IMR-90 (cell line): ENCODE measurements around the gene TCF20. TPM values are rescaled to one million over a fixed set of nuclear protein-coding genes. Genes with fewer than 3 reads are reported as not detected.

Source experiments
- ATAC-seq: fragments of 200-7000 bp; cut with Tn5 transposase; 2 replicates; pipeline ENCODE4 v1.9.1; 2020; ENCODE audit warnings: low read depth, mild to moderate bottlenecking, moderate library complexity
- BruUV-seq: library from RNA; stranded (reverse); fragments of 400-500 nt; replicated peaks from 2 replicates; lab custom pipeline; 2021; lab: Mats Ljungman, UMichigan
- CTCF ChIA-PET: fragments of 300-600 bp; formaldehyde crosslinking; extraction: SDS; loops from one replicate; lab custom pipeline; 2021; ENCODE audit warnings: antibody characterized with exemption; lab: Yijun Ruan, JAX
- POLR2A ChIA-PET: fragments of 300-600 bp; sonication (Branson Sonifier 250); formaldehyde crosslinking; loops from one replicate; lab custom pipeline; 2022; ENCODE audit warnings: antibody characterized with exemption; ENCODE audit not compliant: unreplicated experiment; lab: Charles Lee
- DNase-seq: peaks from one replicate; pipeline ENCODE4 v3.0.0; 2013
- H2AFZ ChIP-seq: replicated peaks from 2 replicates; pipeline ENCODE3; 2013; ENCODE audit warnings: low read length, mild to moderate bottlenecking; ENCODE audit not compliant: poor library complexity
- H2AK5ac ChIP-seq: 2 replicates; pipeline ENCODE4 v1.6.1; 2013; ENCODE audit warnings: low read depth, low read length, inconsistent platforms
- H2AK9ac ChIP-seq: replicated peaks from 2 replicates; pipeline ENCODE3; 2013; ENCODE audit warnings: mild to moderate bottlenecking, low read depth, low read length, moderate library complexity; ENCODE audit not compliant: poor library complexity
- H2BK120ac ChIP-seq: 2 replicates; pipeline ENCODE4 v1.6.1; 2013; ENCODE audit warnings: low read depth, low read length, inconsistent platforms
- H2BK15ac ChIP-seq: 3 replicates; pipeline ENCODE4 v1.6.1; 2013; ENCODE audit warnings: low read depth, low read length, inconsistent platforms
- H2BK20ac ChIP-seq: 2 replicates; pipeline ENCODE4 v1.6.1; 2013; ENCODE audit warnings: low read depth, mild to moderate bottlenecking, inconsistent platforms, low read length, moderate library complexity
- H2BK5ac ChIP-seq: 2 replicates; pipeline ENCODE4 v1.6.1; 2013; ENCODE audit warnings: mild to moderate bottlenecking, low read depth, low read length, inconsistent platforms; ENCODE audit not compliant: poor library complexity, severe bottlenecking
- H3K14ac ChIP-seq: replicated peaks from 2 replicates; pipeline ENCODE4 v1.6.1; 2013; ENCODE audit warnings: low read depth, low read length, inconsistent platforms
- H3K18ac ChIP-seq: 2 replicates; pipeline ENCODE4 v1.6.1; 2013; ENCODE audit warnings: low read depth, low read length, control low read depth
- H3K23ac ChIP-seq: 2 replicates; pipeline ENCODE4 v1.6.1; 2013; ENCODE audit warnings: low read depth, low read length, inconsistent platforms
- H3K27ac ChIP-seq: 2 replicates; pipeline ENCODE4 v1.5.1; 2013; ENCODE audit warnings: mild to moderate bottlenecking, control low read depth, low read length; ENCODE audit not compliant: insufficient read depth
- H3K27me3 ChIP-seq: 2 replicates; pipeline ENCODE4 v1.6.1; 2013; ENCODE audit warnings: low read length; ENCODE audit not compliant: control insufficient read depth, insufficient read depth
- H3K36me3 ChIP-seq: 2 replicates; pipeline ENCODE4 v1.6.1; 2013; ENCODE audit warnings: low read length, mixed read lengths; ENCODE audit not compliant: control insufficient read depth, insufficient read depth
- H3K4ac ChIP-seq: 2 replicates; pipeline ENCODE4 v1.6.1; 2013; ENCODE audit warnings: low read depth, low read length, inconsistent platforms
- H3K4me1 ChIP-seq: 2 replicates; pipeline ENCODE4 v1.6.1; 2013; ENCODE audit warnings: low read length, mixed read lengths; ENCODE audit not compliant: control insufficient read depth, insufficient read depth
- H3K4me2 ChIP-seq: 2 replicates; pipeline ENCODE4 v1.6.1; 2013; ENCODE audit warnings: low read depth, mild to moderate bottlenecking, control low read depth, low read length, moderate library complexity
- H3K4me3 ChIP-seq: 2 replicates; pipeline ENCODE4 v1.5.1; 2013; ENCODE audit warnings: low read depth, mild to moderate bottlenecking, control low read depth, low read length, moderate library complexity; ENCODE audit not compliant: insufficient read depth
- H3K56ac ChIP-seq: 2 replicates; pipeline ENCODE4 v1.6.1; 2013; ENCODE audit warnings: low read length, inconsistent platforms; ENCODE audit not compliant: insufficient read depth; ENCODE audit errors: extremely low read depth
- H3K79me1 ChIP-seq, 2 experiments: 2 replicates each; pipeline ENCODE4 v1.6.1; 2013; ENCODE audit warnings: low read length in 2 of 2, inconsistent platforms in 1 of 2, low read depth in 1 of 2
- H3K9ac ChIP-seq: 2 replicates; pipeline ENCODE4 v1.6.1; 2013; ENCODE audit warnings: low read depth, low read length, control low read depth
- H3K9me1 ChIP-seq: 2 replicates; pipeline ENCODE4 v1.6.1; 2013; ENCODE audit warnings: low read length, inconsistent platforms; ENCODE audit not compliant: insufficient read depth
- H3K9me3 ChIP-seq: 2 replicates; pipeline ENCODE4 v1.6.1; 2013; ENCODE audit warnings: low read length; ENCODE audit not compliant: control insufficient read depth, insufficient read depth
- H4K20me1 ChIP-seq: 2 replicates; pipeline ENCODE4 v1.6.1; 2013; ENCODE audit warnings: low read length, inconsistent platforms; ENCODE audit not compliant: insufficient read depth
- H4K5ac ChIP-seq: 2 replicates; pipeline ENCODE4 v1.6.1; 2013; ENCODE audit warnings: mild to moderate bottlenecking, low read depth, low read length, control low read depth
- H4K8ac ChIP-seq, 2 experiments: 2 replicates each; pipeline ENCODE4 v1.6.1; 2013; ENCODE audit warnings: low read depth in 2 of 2, low read length in 2 of 2, control low read depth in 1 of 2, inconsistent platforms in 1 of 2
- H4K91ac ChIP-seq: 2 replicates; pipeline ENCODE4 v1.6.1; 2013; ENCODE audit warnings: low read depth, low read length, inconsistent platforms; ENCODE audit not compliant: insufficient read depth
- CEBPB ChIP-seq: IDR thresholded peaks from 2 replicates; pipeline ENCODE4 v1.6.1; 2012; ENCODE audit warnings: low read depth, low read length, improper control_type of control experiment
- CHD1 ChIP-seq: IDR thresholded peaks from 2 replicates; pipeline ENCODE4 v1.6.1; 2012; ENCODE audit warnings: low read depth, low read length, improper control_type of control experiment
- MAFK ChIP-seq: IDR thresholded peaks from 2 replicates; pipeline ENCODE4 v1.6.1; 2012; ENCODE audit warnings: low read depth, low read length, improper control_type of control experiment
- RCOR1 ChIP-seq: IDR thresholded peaks from 2 replicates; pipeline ENCODE4 v1.6.1; 2012; ENCODE audit warnings: mild to moderate bottlenecking, low read length, improper control_type of control experiment; ENCODE audit not compliant: insufficient replicate concordance
- USF2 ChIP-seq: fragments of 150-350 bp; IDR thresholded peaks from 2 replicates; pipeline ENCODE4 v1.6.1; 2017; ENCODE audit warnings: mild to moderate bottlenecking, antibody characterized with exemption, low read length, low read depth
- WGBS, 2 experiments: methylation state at CpG; one replicate each; pipeline versions ENCODE4 v1.1.5 to v1.1.7; 2013; ENCODE audit warnings: missing lambda C conversion rate in 2 of 2; ENCODE audit not compliant: insufficient read length in 1 of 2; ENCODE audit errors: extremely low coverage in 2 of 2; 5-methylcytosine and 5-hydroxymethylcytosine counted together
- dilution Hi-C: fragments of 300-500 bp; cut with HindIII; formaldehyde crosslinking; loops from one replicate; pipeline ENCODE4 v1.14.3; 2018; ENCODE audit warnings: low sequenced_read_pairs; ENCODE audit not compliant: unreplicated experiment
- in situ Hi-C: fragments of 300-500 bp; cut with MboI; formaldehyde crosslinking; loops from 3 replicates; pipeline ENCODE4 v1.14.3; 2019; ENCODE audit warnings: low sequenced_read_pairs, inconsistent platforms, mixed read lengths
- intact Hi-C: fragments of 100-400 bp; cut with micrococcal nuclease; formaldehyde crosslinking; loops from 2 replicates; pipeline ENCODE4 v1.10.0; 2022
- polyA plus RNA-seq, 3 experiments: library from polyadenylated mRNA; depleted of rRNA; stranded (reverse); fragments of >200 nt; gene quantifications; 2 replicates each; pipeline ENCODE4 v1.2.3, GENCODE V29; 2012; ENCODE audit warnings: low replicate concordance in 1 of 3
- total RNA-seq: library from RNA; depleted of rRNA; stranded (reverse); fragments of >200 nt; gene quantifications from 2 replicates; pipeline ENCODE4 v1.2.3, GENCODE V29; 2012

The TCF20 gene
- total and polyA plus RNA-seq, 2 of the 4 experiments (the other 2 are of a cell fraction), result 8.9 to 23.7 TPM

- Histone ChIP-seq H3K4me3 (no peak overlapping the region), H4K20me1 (peaks cover 6% of the 10 kb centered on the region; the same call in 1 of the 2 replicates), H3K27me3 (peaks cover 8% of the 10 kb centered on the region; the same call in 1 of the 2 replicates), H3K4me2 (no peak overlapping the region), H2BK20ac (no peak overlapping the region), H3K9ac (no peak overlapping the region), H3K79me1 (no peaks in the 10 kb centered on the region), H3K56ac (no peak overlapping the region), H2BK5ac (no peak overlapping the region), H3K23ac (no peak overlapping the region), H3K27ac (no peak overlapping the region), H4K8ac (no peak overlapping the region), H3K9me1 (no peaks in the 10 kb centered on the region), H2BK120ac (no peak overlapping the region), H3K36me3 (no peaks in the 10 kb centered on the region), H2AK5ac (no peak overlapping the region), H3K4ac (no peak overlapping the region), H4K91ac (no peak overlapping the region), H3K4me1 (no peaks in the 10 kb centered on the region), H3K14ac (no peak overlapping the region), H4K5ac (no peak overlapping the region), H2BK15ac (no peak overlapping the region), H3K18ac (no peak overlapping the region), H2AFZ (no peak overlapping the region), H3K9me3 (no peaks in the 10 kb centered on the region), H2AK9ac (no peak overlapping the region)
- WGBS, 2 experiments, result no CpG with 5 or more reads among the region's 6 CpGs
- no TSS peak for BruUV-seq
- DNase-seq (no peak), ATAC-seq (no peak)
- ChIA-PET CTCF (no interaction called here), POLR2A (no interaction called here)
- dilution Hi-C loops, result no loop called here
- in situ Hi-C loops, result no loop called here
- intact Hi-C loops, result no loop called here
- no peak for TF ChIP-seq CEBPB
- no peak for TF ChIP-seq CHD1
- no peak for TF ChIP-seq RCOR1
- no peak for TF ChIP-seq MAFK
- TF ChIP-seq USF2, result no peak
Measured at GRCh38 chr22:42319386-42319785, 48.9 kb upstream of the TCF20 start.
